ENCODE results near the gene MC2R.

The MC2R gene

DNA sequence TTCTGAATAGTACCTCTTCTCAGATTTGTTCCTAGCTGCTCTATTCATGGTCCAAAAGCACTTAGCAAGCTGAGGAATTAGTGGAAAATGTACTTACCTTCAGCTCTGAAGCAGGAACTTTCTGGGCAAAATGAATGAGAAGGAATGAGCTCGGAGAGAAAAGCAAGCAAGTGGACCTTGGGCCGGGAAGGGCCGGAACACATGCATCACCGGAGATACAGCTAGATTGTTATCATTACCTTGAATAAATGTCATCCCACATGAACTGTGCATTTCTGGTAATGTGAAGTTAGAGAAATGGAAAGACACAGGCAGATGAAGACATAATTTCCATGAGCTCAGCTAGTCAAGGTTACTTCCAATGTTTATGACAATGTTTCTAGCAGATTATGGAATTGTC lies at the start of gene MC2R:
Gene MC2R (minus strand): TSS at position 146 of the 400 bp plus-strand sequence. CDS start 30,018 bp downstream, outside the sequence.
- DNase-seq (ENCODE audit: low read depth): no peak

GRCh38 chr18:13945811-13946210 lies 30.5 kb upstream of the MC2R start:
- DNase-seq (ENCODE audit: low read depth): no peak

DNA sequence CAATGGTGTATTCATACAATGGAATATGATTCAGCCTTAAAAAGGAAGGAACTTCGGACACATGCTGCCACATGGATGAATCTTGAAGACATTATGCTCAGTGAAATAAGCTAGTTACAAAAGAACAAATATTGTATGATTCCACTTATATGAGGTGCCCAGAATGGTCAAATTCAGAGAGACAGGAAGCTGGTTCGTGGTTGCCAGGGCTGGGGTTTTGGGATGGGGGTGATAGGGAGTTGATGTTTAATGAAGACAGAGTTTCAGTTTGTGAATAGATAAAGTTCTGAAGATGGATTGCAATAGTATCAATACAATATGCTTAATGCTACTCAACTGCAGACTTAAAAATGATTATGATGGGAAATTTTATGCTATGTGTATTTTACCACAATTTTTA lies 28.0 kb upstream of the MC2R start:
- no peak for DNase-seq (ENCODE audit: low read depth)

GRCh38 chr18:13940326-13940725 lies 25.0 kb upstream of the MC2R start:
- DNase-seq (ENCODE audit: low read depth): no peak

DNA sequence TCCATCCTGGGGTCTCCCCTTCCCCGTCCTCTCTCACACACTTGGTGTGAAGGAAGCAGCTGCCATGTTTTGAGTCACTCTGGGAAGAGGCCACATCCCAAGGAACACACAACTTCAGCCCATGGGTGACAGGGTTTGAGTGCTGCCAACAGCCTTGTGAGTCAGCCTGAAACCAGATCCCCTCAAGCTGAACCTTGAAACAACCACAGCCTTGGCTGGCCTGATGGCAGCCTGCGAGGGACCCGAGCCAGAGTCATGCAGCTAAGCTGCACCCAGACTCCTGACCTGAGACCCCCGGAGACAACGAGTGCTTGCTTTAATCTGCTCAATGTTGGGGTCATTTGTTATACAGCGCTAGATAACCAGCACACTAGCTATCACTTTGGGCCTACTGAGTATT lies 19.3 kb upstream of the MC2R start:
- DNase-seq (ENCODE audit: low read depth): no peak

DNA sequence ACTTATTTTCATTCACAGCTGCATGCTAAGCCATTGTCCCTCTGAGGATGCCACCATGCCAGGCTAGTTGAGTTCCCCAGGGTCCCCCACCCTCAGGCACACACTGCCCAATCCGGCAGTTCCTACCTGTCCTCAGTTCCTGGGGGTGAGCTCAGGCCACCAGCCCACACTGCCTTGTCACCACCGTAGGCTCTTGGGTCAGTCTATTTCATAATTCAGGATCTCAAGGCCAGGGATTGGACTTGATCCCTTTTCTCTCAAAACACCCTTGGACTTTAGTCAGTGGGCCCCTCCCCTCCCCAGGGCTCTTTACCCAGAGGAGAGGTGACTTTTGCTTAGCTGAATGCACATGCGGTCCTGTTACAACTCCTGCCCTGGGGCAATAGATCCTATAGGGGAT lies 18.7 kb upstream of the MC2R start:
- no peak for DNase-seq (ENCODE audit: low read depth)

DNA sequence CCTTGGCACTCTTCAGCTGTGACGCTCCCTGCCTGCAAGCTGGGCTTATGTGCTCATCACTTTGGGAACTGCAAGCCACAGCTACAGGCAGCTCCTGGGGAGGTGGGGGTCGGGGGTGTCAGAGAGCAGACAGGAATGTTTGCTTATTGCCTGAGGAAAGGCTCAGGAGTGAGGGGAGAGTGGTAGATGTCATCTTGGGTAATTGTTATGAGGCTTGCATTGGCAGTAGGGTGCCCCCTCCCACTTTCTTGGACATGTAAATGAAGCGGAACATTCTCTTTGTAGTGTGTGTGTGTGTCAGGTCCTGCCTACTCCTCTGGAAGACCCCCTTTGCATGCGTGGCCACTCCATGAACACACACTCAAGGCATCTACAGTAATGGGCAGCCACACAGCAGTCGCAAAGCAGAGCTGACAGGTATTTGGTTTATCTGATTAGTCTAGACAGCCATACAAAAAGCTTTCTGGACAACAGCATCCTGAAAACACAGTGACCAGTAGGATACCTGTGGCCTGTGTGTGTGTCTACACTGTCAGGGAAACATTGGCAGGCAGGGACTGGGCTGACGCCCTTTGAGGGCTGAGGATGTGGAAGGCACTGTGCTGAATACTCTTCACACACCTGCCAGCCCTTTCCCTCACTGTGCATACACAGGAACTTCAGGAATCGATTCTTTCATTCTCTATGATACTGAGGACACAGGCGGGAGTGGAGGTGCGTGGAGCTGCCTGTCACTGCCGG lies 17.1 kb upstream of the MC2R start:
- no peak for DNase-seq (ENCODE audit: low read depth)

DNA sequence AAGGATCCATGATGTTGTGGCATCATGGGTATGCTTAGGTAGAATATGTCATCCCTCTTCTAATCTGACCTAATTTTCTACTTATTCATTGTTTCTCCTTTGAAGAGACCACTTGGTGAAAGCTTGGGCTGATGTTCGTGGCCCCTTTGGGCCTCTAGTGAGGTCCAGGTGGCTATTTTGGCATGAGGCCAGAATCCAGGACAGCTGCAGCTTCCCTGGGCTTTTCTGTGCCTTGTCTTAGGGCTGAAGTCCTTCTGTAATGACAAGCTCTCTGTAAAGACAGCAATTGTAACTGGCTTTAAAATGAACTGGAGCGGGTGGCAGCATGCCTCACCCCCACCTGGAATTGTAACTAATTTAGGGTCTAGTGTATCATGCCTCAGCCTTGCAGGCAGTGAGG lies 15.6 kb upstream of the MC2R start:
- DNase-seq (ENCODE audit: low read depth): no peak

DNA sequence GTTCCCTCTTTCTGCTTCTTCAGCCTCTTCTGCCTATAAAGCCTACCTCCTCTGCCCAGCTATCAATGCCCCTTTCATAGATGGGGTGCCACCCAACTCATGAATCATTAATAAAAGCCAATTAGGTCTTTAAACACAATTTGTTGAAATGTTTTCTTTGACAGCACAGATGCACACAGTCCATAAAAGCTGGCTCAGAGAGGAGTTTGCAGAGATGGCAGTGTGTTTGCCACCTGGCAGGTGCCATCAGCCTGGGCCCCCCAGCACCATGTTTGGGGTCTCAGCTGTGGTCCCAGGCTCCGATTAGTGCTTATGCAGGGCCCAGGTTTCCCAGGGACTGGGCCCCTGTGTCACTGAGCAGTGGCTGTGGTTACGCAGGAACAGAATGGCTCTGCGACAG lies 7.9 kb upstream of the MC2R start:
- no peak for DNase-seq (ENCODE audit: low read depth)

GRCh38 chr18:13918898-13919297 lies 3.6 kb upstream of the MC2R start:
- DNase-seq (ENCODE audit: low read depth): no peak

DNA sequence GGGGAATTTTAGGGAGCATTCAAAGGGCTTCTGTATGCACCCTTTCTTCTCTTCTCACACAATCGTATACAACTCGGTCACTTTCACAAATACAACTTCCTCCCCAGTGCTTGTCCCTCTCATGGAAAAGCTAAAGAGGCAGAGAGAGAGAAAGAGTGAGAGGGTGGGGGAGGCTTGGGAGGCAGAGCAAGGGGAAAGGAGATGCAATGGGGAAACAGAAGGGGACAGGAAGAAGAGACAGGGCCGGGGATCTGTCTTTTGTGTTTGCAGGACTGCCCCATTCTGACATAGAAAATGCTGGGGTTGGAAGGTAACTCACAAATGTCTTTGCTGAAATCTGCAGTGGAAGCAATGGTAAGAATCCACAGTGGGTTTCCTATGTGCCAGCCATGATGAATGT lies 2.1 kb upstream of the MC2R start:
- DNase-seq (ENCODE audit: low read depth): no peak

- DNase-seq (ENCODE audit: low read depth): no peak
Measured at GRCh38 chr18:13916559-13916958, 1.2 kb upstream of the MC2R start.

GRCh38 chr18:13915995-13916431 lies 677 bp upstream of the MC2R start:
- DNase-seq (ENCODE audit: low read depth): no peak

GRCh38 chr18:13914756-13915155 lies 580 bp downstream of the MC2R start:
- no peak for DNase-seq (ENCODE audit: low read depth)

GRCh38 chr18:13914170-13914569 lies 1.2 kb downstream of the MC2R start:
- no peak for DNase-seq (ENCODE audit: low read depth)

- DNase-seq (ENCODE audit: low read depth): no peak
Measured at GRCh38 chr18:13913205-13913604, 2.1 kb downstream of the MC2R start.

DNA sequence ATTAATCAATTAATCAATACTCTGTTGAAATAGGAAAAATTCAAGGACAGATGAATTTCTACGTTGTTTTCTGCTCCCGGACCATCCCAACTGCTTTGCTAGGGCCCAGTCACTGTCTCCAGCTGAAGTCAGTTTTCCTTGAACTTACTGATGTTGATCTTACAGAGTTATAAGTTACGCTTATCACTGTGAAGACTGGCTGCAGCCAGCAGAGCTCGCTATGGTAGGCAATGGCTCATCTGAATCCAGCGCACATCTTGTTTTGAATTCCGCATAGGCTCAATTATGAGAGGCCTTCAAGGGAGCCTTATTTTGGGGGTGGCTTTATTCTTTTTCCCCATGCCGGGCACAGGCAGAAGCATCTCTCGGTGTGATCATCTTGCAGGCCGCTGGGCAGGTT lies 2.7 kb downstream of the MC2R start:
- DNase-seq (ENCODE audit: low read depth): no peak

DNA sequence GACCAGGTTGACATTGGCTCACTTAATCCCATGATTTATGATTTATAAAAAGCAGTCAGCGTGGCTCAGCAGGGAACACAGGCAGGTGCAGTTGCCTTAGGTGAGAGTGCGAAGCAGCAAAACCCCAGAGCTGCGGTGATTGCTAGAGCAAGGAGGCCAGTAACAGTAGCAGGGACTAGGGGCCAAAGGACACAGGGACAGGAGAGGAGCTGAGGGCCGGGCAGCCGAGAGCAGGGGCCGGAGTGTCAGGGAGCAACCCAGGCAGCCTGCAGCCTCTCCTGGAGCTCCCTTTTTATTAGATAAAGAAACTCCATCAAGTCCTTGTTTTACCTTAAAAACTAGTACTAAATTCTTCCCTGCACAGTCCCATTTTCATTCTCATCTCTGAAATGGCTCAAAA lies 4.3 kb downstream of the MC2R start:
- no peak for DNase-seq (ENCODE audit: low read depth)

DNA sequence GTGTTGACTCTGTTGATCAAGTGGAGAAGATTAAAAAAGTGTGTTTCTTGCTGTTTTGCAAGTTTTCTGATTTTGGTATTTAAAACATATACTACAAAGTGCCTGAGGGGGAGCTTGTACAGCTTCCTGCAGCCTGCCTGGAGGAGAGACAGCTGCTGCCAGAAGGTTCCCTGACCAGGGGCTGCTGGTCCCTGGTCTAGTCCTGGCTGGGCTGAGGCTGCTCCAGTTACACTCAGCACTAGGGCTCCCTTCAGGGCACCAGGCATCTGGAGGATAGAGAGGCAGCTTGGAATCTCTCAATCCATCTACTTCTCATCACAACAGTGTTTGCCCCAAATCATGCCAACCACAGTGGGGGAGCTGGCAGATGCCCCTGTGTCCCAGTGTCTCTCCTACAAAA lies 4.8 kb downstream of the MC2R start:
- no peak for DNase-seq (ENCODE audit: low read depth)

- DNase-seq (ENCODE audit: low read depth): no peak
Measured at GRCh38 chr18:13909141-13909940, 6.0 kb downstream of the MC2R start.

DNA sequence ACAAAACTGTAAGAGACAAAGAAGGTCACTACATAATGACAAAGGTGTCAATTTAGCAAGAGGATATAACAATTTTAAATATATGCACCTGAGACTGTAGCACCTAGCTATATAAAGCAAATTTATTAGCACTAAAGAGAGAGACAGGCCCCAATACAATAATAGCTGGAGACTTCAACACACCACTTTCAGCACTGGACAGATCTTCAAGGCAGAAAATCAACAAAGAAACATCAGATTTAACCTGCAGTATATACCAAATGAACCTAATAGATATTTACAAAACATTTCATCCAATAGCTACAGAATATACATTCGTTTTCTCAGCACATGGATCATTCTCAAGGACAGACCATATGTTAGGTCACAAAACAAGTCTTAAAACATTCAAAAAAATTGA lies 14.7 kb downstream of the MC2R start:
- no peak for DNase-seq (ENCODE audit: low read depth)

DNA sequence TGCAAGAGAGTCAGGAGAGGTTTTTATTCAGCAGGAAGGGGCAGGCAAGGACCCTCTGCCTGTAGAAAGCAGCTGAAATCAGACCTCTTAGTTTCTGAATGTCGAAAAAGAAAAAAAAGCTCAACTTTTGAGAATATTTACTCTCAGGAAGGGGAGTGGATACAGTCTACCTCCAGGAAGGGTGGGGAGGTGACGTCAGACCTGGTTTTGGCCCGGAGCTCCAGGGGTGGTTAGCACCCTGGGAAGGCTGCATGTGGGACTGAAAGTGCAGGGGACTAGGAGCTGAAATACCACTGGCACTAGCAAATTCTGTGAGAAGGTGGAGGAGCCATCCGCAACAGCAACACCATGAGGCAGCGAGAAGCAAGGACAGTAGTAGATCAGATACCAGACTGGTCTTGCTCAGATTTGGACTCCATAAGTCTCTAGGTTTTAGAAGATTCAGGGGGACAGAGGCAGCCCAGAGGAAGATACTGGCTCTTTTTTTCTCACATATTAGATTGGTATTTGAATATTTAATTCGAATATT lies 19.8 kb downstream of the MC2R start:
- DNase-seq (ENCODE audit: low read depth): no peak

- no peak for DNase-seq (ENCODE audit: low read depth)
Measured at GRCh38 chr18:13894531-13894930, 20.8 kb downstream of the MC2R start.

All from stimulated activated CD8-positive, alpha-beta memory T cell treated with anti-CD3 and anti-CD28 coated beads, Interleukin-15, amount 100 ng/mL, for 1 hour (primary cell).